Choroid plexus epithelial cell (primary cell): ENCODE measurements around the gene NIN.

Experiments used
- DNase-seq: peaks from one replicate; pipeline ENCODE4 v3.0.0-alpha.2; 2010; ENCODE audit warnings: low read depth
- H3K4me3 ChIP-seq: 2 replicates; pipeline ENCODE4 v1.5.1; 2011; ENCODE audit warnings: low read depth, mild to moderate bottlenecking, control low read depth, low read length, moderate library complexity
- CTCF ChIP-seq: conservative IDR thresholded peaks from 2 replicates; pipeline ENCODE4 v1.5.1; 2011; ENCODE audit warnings: low read depth, mild to moderate bottlenecking, control low read depth, inconsistent platforms, low read length, moderate library complexity

NIN gene

GRCh38 chr14:50871228-50871627 is 40.3 kb upstream of the NIN start:
- no peak for DNase-seq
- TF ChIP-seq CTCF, result no peak
- no peak overlapping the region for H3K4me3 ChIP-seq

GRCh38 chr14:50865391-50866076 is 34.6 kb upstream of the NIN start:
- no peak for TF ChIP-seq CTCF
- peak overlapping the region; percentile 8 for H3K4me3 ChIP-seq
- DNase-seq, result peak; percentile 63

- H3K4me3 ChIP-seq, result no peak overlapping the region
- TF ChIP-seq CTCF, result no peak
- DNase-seq, result no peak
Observed at GRCh38 chr14:50864946-50865345, 34.0 kb upstream of the NIN start.

- no peak for DNase-seq
- H3K4me3 ChIP-seq, result no peak overlapping the region
- TF ChIP-seq CTCF, result no peak
Observed at GRCh38 chr14:50864237-50864636, 33.3 kb upstream of the NIN start.

- H3K4me3 ChIP-seq, result no peak overlapping the region
- TF ChIP-seq CTCF, result no peak
- DNase-seq, result peak; percentile 76
Observed at GRCh38 chr14:50862036-50862570, 31.1 kb upstream of the NIN start.

GRCh38 chr14:50860478-50861086 is 29.6 kb upstream of the NIN start:
- DNase-seq, result peak; percentile 89
- TF ChIP-seq CTCF, result peak; percentile 78
- peak overlapping the region; percentile 60 for H3K4me3 ChIP-seq

- no peak for TF ChIP-seq CTCF
- DNase-seq, result no peak
- H3K4me3 ChIP-seq, result peak overlapping the region; percentile 60
Observed at GRCh38 chr14:50859296-50859624, 28.3 kb upstream of the NIN start.
